DLD1 (cell line): ENCODE data around the gene SH2D3C.

Source experiments
- in situ Hi-C: cut with HindIII; loops from 2 replicates; pipeline ENCODE4 v1.10.0; 2017; ENCODE audit warnings: low sequenced_read_pairs

SH2D3C gene

GRCh38 chr9:127746959-127747569, 31.4 kb downstream of the SH2D3C start:
- in situ Hi-C loops = no loop called here

- in situ Hi-C loops = no loop called here
Measured at GRCh38 chr9:127744398-127745110, 33.9 kb downstream of the SH2D3C start.

- in situ Hi-C loops = no loop called here
Measured at GRCh38 chr9:127742435-127743088, 35.9 kb downstream of the SH2D3C start.

GRCh38 chr9:127741831-127742434, 36.5 kb downstream of the SH2D3C start:
- in situ Hi-C loops = no loop called here

- in situ Hi-C loops = no loop called here
Measured at GRCh38 chr9:127739614-127740330, 38.7 kb downstream of the SH2D3C start.

GRCh38 chr9:127738666-127739065, 39.8 kb downstream of the SH2D3C start:
- in situ Hi-C loops = no loop called here

GRCh38 chr9:127735530-127736185, 42.8 kb downstream of the SH2D3C start:
- in situ Hi-C loops = no loop called here

GRCh38 chr9:127734747-127735529, 43.5 kb downstream of the SH2D3C start, which contains the start of gene TOR2A:
TSS of gene TOR2A (minus strand) at chr9:127735294. CDS start at chr9:127735270, 24 bp downstream.
- in situ Hi-C loops = no loop called here

GRCh38 chr9:127734247-127734746, 44.2 kb downstream of the SH2D3C start:
- in situ Hi-C loops = no loop called here

- in situ Hi-C loops = no loop called here
Measured at GRCh38 chr9:127733614-127734013, 44.9 kb downstream of the SH2D3C start.

GRCh38 chr9:127732444-127732843, 46.0 kb downstream of the SH2D3C start:
- in situ Hi-C loops = no loop called here

GRCh38 chr9:127731938-127732337, 46.5 kb downstream of the SH2D3C start:
- in situ Hi-C loops = no loop called here

GRCh38 chr9:127730799-127731410, 47.6 kb downstream of the SH2D3C start:
- in situ Hi-C loops = no loop called here

GRCh38 chr9:127730262-127730661, 48.2 kb downstream of the SH2D3C start:
- in situ Hi-C loops = no loop called here

- in situ Hi-C loops = no loop called here
Measured at GRCh38 chr9:127729522-127730256, 48.8 kb downstream of the SH2D3C start.

GRCh38 chr9:127728808-127729207, 49.7 kb downstream of the SH2D3C start:
- in situ Hi-C loops = no loop called here

- in situ Hi-C loops = no loop called here
Measured at GRCh38 chr9:127726871-127727270, 51.6 kb downstream of the SH2D3C start.

GRCh38 chr9:127724012-127724411, 54.5 kb downstream of the SH2D3C start:
- in situ Hi-C loops = no loop called here
